Endothelial cell of umbilical vein (primary cell): ENCODE data around the gene PDK4. TPM values are rescaled to one million over a fixed set of nuclear protein-coding genes. Genes with fewer than 3 reads are reported as not detected.

Source experiments
- BruUV-seq: library from RNA; stranded (reverse); fragments of 400-500 nt; replicated peaks from 2 replicates; lab custom pipeline; 2021; lab: Mats Ljungman, UMichigan
- CTCF ChIA-PET: fragments of 300-600, 350-600 bp; sonication (Branson Sonifier 250); formaldehyde crosslinking; loops from one replicate; lab custom pipeline; 2021; ENCODE audit warnings: antibody characterized with exemption, inconsistent platforms; lab: Charles Lee
- POLR2A ChIA-PET: fragments of 300-600, 350-600 bp; sonication (Branson Sonifier 250); formaldehyde crosslinking; loops from one replicate; lab custom pipeline; 2021; ENCODE audit warnings: antibody characterized with exemption, inconsistent platforms; lab: Charles Lee
- DNase-seq: peaks from one replicate; pipeline ENCODE4 v3.0.0-alpha.2; 2011; ENCODE audit warnings: low read depth, low spot score
- FAIRE-seq: peaks from 2 replicates; lab custom pipeline; 2011; peaks lifted over from hg19 to GRCh38; lab: Jason Lieb, UNC
- H2AFZ ChIP-seq: 2 replicates; pipeline ENCODE4 v1.6.0; 2012; ENCODE audit warnings: low read depth, low read length, control low read depth, inconsistent platforms
- H3K27ac ChIP-seq: 2 replicates; pipeline ENCODE4 v1.5.1; 2011; ENCODE audit warnings: low read depth, mild to moderate bottlenecking, control low read depth, low read length, moderate library complexity; ENCODE audit not compliant: insufficient read depth
- H3K27me3 ChIP-seq, 2 experiments: 2 replicates each; pipeline versions ENCODE4 v1.6.0 to v1.6.1; 2011; ENCODE audit warnings: low read length in 2 of 2, mixed read lengths in 1 of 2; ENCODE audit not compliant: control insufficient read depth in 2 of 2, insufficient read depth in 2 of 2
- H3K36me3 ChIP-seq, 2 experiments: 2 replicates in 1 of 2; 3 replicates in 1 of 2; pipeline ENCODE4 v1.5.1; 2011; ENCODE audit warnings: low read length in 2 of 2, mild to moderate bottlenecking in 1 of 2, moderate library complexity in 1 of 2; ENCODE audit not compliant: control insufficient read depth in 2 of 2, insufficient read depth in 2 of 2; ENCODE audit errors: extremely low read depth in 1 of 2
- H3K4me1 ChIP-seq: 3 replicates; pipeline ENCODE4 v1.5.1; 2011; ENCODE audit warnings: mild to moderate bottlenecking, low read length; ENCODE audit not compliant: control insufficient read depth, insufficient read depth; ENCODE audit errors: extremely low read depth
- H3K4me2 ChIP-seq: 2 replicates; pipeline ENCODE4 v1.6.1; 2011; ENCODE audit warnings: low read length, control low read depth, mixed read lengths; ENCODE audit not compliant: insufficient read depth
- H3K4me3 ChIP-seq, 3 experiments: fragments of 200-600 bp in 1 of 3; sonication (generic), shearing (Covaris generic) in 1 of 3; replicated peaks in 1 of 3; 2 replicates each; pipeline ENCODE4 v1.5.1; 2011 to 2016; ENCODE audit warnings: control low read depth in 3 of 3, low read length in 3 of 3, mild to moderate bottlenecking in 2 of 3, inconsistent platforms in 1 of 3, low read depth in 1 of 3, moderate library complexity in 1 of 3; ENCODE audit not compliant: insufficient read depth in 1 of 3
- H3K79me2 ChIP-seq: 2 replicates; pipeline ENCODE4 v1.6.0; 2012; ENCODE audit warnings: low read length, inconsistent platforms; ENCODE audit not compliant: control insufficient read depth, insufficient read depth
- H3K9ac ChIP-seq: replicated peaks from 2 replicates; pipeline ENCODE3; 2011; ENCODE audit warnings: low read length, control low read depth; ENCODE audit not compliant: insufficient read depth; ENCODE audit errors: extremely low read depth
- H3K9me1 ChIP-seq: replicated peaks from 3 replicates; pipeline ENCODE4 v1.6.0; 2011; ENCODE audit warnings: mild to moderate bottlenecking, low read length; ENCODE audit not compliant: control insufficient read depth, insufficient read depth; ENCODE audit errors: extremely low read depth
- H3K9me3 ChIP-seq: replicated peaks from 2 replicates; pipeline ENCODE4 v1.5.1; 2012; ENCODE audit warnings: low read length, inconsistent platforms; ENCODE audit not compliant: control insufficient read depth, insufficient read depth
- H4K20me1 ChIP-seq: replicated peaks from 2 replicates; pipeline ENCODE3; 2011; ENCODE audit warnings: mild to moderate bottlenecking, low read length; ENCODE audit not compliant: control insufficient read depth, insufficient read depth; ENCODE audit errors: extremely low read depth
- EZH2 ChIP-seq: IDR thresholded peaks from 2 replicates; pipeline ENCODE4 v1.6.1; 2012; ENCODE audit warnings: borderline replicate concordance, low read depth, mild to moderate bottlenecking, moderate library complexity, low read length, inconsistent platforms; ENCODE audit not compliant: severe bottlenecking
- FOS ChIP-seq: IDR thresholded peaks from 2 replicates; pipeline ENCODE4 v1.6.1; 2011; ENCODE audit warnings: mild to moderate bottlenecking, low read length, moderate library complexity, borderline replicate concordance; ENCODE audit not compliant: insufficient read depth
- GATA2 ChIP-seq: IDR thresholded peaks from 2 replicates; pipeline ENCODE4 v1.7.0; 2011; ENCODE audit warnings: low read depth, mild to moderate bottlenecking, moderate library complexity, mixed read lengths, low read length; ENCODE audit not compliant: insufficient read length, insufficient read depth
- JUN ChIP-seq: IDR thresholded peaks from 2 replicates; pipeline ENCODE4 v1.6.1; 2011; ENCODE audit warnings: borderline replicate concordance, low read depth; ENCODE audit not compliant: insufficient read length, insufficient read depth
- MYC ChIP-seq: IDR thresholded peaks from one replicate; pipeline ENCODE4 v1.6.1; 2011; ENCODE audit warnings: mild to moderate bottlenecking, low read depth, low read length
- POLR2A ChIP-seq: IDR thresholded peaks from 2 replicates; pipeline ENCODE4 v1.6.1; 2012; ENCODE audit warnings: low read depth, mild to moderate bottlenecking, control low read depth, low read length
- POLR2AphosphoS5 ChIP-seq: IDR thresholded peaks from 2 replicates; pipeline ENCODE4 v1.6.1; 2012; ENCODE audit warnings: low read depth, mild to moderate bottlenecking, control low read depth, low read length, moderate library complexity; ENCODE audit not compliant: insufficient read depth
- dilution Hi-C: fragments of 300-500 bp; cut with MboI; formaldehyde crosslinking; loops from one replicate; pipeline ENCODE4 v1.15.0; 2019; ENCODE audit warnings: low sequenced_read_pairs; ENCODE audit not compliant: extremely low pct_ligation_motif_present
- intact Hi-C: fragments of 100-400 bp; cut with micrococcal nuclease; formaldehyde crosslinking; loops from one replicate; pipeline ENCODE4 v1.10.0; 2022
- polyA plus RNA-seq, 4 experiments: library from polyadenylated mRNA; depleted of rRNA in 3 of 4; stranded (reverse) in 3 of 4; unstranded in 1 of 4; fragments of >200 nt; gene quantifications; 2 replicates each; pipeline versions ENCODE4 v1.2.1 to v1.2.3, GENCODE V29; 2011 to 2012; ENCODE audit warnings: missing spikeins in 1 of 4
- total RNA-seq: library from RNA; stranded (reverse); gene quantifications from 2 replicates; pipeline ENCODE4 v1.2.3, GENCODE V29; 2021
- TF ChIP-seq, protein P1 (sequence below): IDR thresholded peaks from 2 replicates; pipeline ENCODE4 v1.6.1; 2011; ENCODE audit not compliant: insufficient read depth, insufficient read length
- TF ChIP-seq, protein P2 (sequence below), 2 donors: IDR thresholded peaks; 1 replicate in 1 of 2; 2 replicates in 1 of 2; pipeline ENCODE4 v1.5.1; 2011; ENCODE audit warnings: low read length in 2 of 2, mild to moderate bottlenecking in 2 of 2, moderate library complexity in 2 of 2, control low read depth in 1 of 2, inconsistent platforms in 1 of 2, low read depth in 1 of 2; ENCODE audit not compliant: insufficient read depth in 1 of 2; ENCODE audit errors: extremely low read depth in 1 of 2

PDK4 gene
- total and polyA plus RNA-seq, 2 donors (not counting 3 experiments of a cell fraction or from before 2014, with no cell fraction given) = 0.75 to 2.5 TPM

DNA sequence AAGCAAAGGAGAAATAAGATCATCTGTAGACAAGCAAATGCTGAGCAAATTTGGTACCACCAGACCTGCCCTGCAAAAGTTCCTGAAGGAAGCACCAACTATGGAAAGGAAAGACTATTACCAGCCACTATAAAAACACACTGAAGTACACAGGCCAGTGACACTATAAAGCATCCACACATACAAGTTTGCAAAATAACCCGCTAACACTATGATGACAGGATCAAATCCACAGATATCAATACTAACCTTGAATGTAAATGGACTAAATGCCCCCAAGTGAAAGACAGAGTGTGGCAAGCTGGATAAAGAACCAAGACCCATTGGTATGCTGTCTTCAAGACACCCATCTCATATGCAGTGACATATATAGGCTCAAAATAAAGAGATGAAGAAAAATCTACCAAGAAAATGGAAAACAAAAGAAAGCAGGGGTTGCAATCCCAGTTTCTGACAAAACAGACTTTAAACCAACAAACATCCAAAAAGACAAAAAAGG, 18.2 kb upstream of the PDK4 start:
- Histone ChIP-seq H3K4me2 (no peak overlapping the region), H3K79me2 (no peaks in the 10 kb centered on the region), H3K9ac (no peak overlapping the region), H3K9me3 (no peaks in the 10 kb centered on the region), H3K4me3 (no peak overlapping the region), H3K36me3 (no peaks in the 10 kb centered on the region), H3K27me3 (peaks cover 0 to 5% of the 10 kb centered on the region in 2 experiments), H3K9me1 (no peaks in the 10 kb centered on the region), H4K20me1 (no peaks in the 10 kb centered on the region), H2AFZ (no peak overlapping the region), H3K4me1 (peaks cover 5% of the 10 kb centered on the region), H3K27ac (no peak overlapping the region)
- ChIA-PET CTCF (interaction anchor here (0.6 to 1.2 kb wide), 3 partner anchors 26 to 76 kb away, joined by 3 to 5 read pairs (median 4); no protein-coding TSS in a partner anchor), POLR2A (no interaction called here)
- TF ChIP-seq, protein P1, sequence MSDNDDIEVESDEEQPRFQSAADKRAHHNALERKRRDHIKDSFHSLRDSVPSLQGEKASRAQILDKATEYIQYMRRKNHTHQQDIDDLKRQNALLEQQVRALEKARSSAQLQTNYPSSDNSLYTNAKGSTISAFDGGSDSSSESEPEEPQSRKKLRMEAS = no peak
- TF ChIP-seq, protein P2, sequence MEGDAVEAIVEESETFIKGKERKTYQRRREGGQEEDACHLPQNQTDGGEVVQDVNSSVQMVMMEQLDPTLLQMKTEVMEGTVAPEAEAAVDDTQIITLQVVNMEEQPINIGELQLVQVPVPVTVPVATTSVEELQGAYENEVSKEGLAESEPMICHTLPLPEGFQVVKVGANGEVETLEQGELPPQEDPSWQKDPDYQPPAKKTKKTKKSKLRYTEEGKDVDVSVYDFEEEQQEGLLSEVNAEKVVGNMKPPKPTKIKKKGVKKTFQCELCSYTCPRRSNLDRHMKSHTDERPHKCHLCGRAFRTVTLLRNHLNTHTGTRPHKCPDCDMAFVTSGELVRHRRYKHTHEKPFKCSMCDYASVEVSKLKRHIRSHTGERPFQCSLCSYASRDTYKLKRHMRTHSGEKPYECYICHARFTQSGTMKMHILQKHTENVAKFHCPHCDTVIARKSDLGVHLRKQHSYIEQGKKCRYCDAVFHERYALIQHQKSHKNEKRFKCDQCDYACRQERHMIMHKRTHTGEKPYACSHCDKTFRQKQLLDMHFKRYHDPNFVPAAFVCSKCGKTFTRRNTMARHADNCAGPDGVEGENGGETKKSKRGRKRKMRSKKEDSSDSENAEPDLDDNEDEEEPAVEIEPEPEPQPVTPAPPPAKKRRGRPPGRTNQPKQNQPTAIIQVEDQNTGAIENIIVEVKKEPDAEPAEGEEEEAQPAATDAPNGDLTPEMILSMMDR (IDR thresholded peaks at IDR 0.05; ENCODE audit: extremely low read depth in 1 of 2, insufficient read depth in 1 of 2, low read depth in 1 of 2, low read length in 2 of 2) = no peak
- TF ChIP-seq GATA2 (no peak), JUN (no peak), POLR2AphosphoS5 (no peak), POLR2A (no peak), MYC (no peak), FOS (no peak), EZH2 (no peak)
- dilution Hi-C loops = no loop called here
- intact Hi-C loops = no loop called here
- FAIRE-seq (no peak), DNase-seq (no peak)
- no TSS peak for BruUV-seq
